Aorta (tissue), 5 donors: ENCODE results near the gene ARHGAP25. TPM values are rescaled to one million over a fixed set of nuclear protein-coding genes. Genes with fewer than 3 reads are reported as not detected.

Experiments
- ATAC-seq: fragments of 200-7000 bp; cut with Tn5 transposase; one replicate; pipeline ENCODE4 v1.9.1; 2022; ENCODE audit warnings: moderate library complexity; ENCODE audit not compliant: low FRiP score
- DNase-seq, 2 donors: peaks; one replicate each; pipeline ENCODE4 v3.0.0-alpha.2; 2020
- H3K27ac ChIP-seq, 2 donors: one replicate each; pipeline ENCODE4 v1.5.1; 2013; ENCODE audit warnings: low read length in 2 of 2, mild to moderate bottlenecking in 2 of 2, moderate library complexity in 2 of 2, control low read depth in 1 of 2, inconsistent platforms in 1 of 2, low read depth in 1 of 2
- H3K27me3 ChIP-seq, 2 donors: one replicate each; pipeline ENCODE4 v1.6.1; 2013; ENCODE audit warnings: control low read depth in 1 of 2, low read length in 1 of 2, mild to moderate bottlenecking in 1 of 2, moderate library complexity in 1 of 2; ENCODE audit not compliant: insufficient read depth in 2 of 2, control insufficient read depth in 1 of 2
- H3K36me3 ChIP-seq, 2 donors: one replicate each; pipeline ENCODE4 v1.6.1; 2013; ENCODE audit warnings: control low read depth in 1 of 2, low read length in 1 of 2, mild to moderate bottlenecking in 1 of 2; ENCODE audit not compliant: insufficient read depth in 2 of 2, control insufficient read depth in 1 of 2
- H3K4me1 ChIP-seq, 2 donors: one replicate each; pipeline ENCODE4 v1.6.1; 2013; ENCODE audit warnings: low read length in 2 of 2, control low read depth in 1 of 2, mild to moderate bottlenecking in 1 of 2, moderate library complexity in 1 of 2; ENCODE audit not compliant: insufficient read depth in 2 of 2, control insufficient read depth in 1 of 2
- H3K4me3 ChIP-seq, 2 donors: one replicate each; pipeline ENCODE4 v1.5.1; 2013; ENCODE audit warnings: low read length in 2 of 2, control low read depth in 1 of 2, mild to moderate bottlenecking in 1 of 2
- H3K9me3 ChIP-seq: one replicate; pipeline ENCODE4 v1.6.1; 2013; ENCODE audit warnings: mild to moderate bottlenecking, low read length; ENCODE audit not compliant: control insufficient read depth
- WGBS, 2 donors: extraction: QIAGEN DNeasy Blood & Tissue Kit; methylation state at CpG; one replicate each; pipeline ENCODE4 v1.1.7; 2013; 5-methylcytosine and 5-hydroxymethylcytosine counted together
- intact Hi-C, 2 donors: fragments of 100-400 bp; cut with DNase I; formaldehyde crosslinking; loops; one replicate each; pipeline versions ENCODE4 v1.14.2 to v1.15.0; 2022
- polyA plus RNA-seq, 2 donors: library from polyadenylated mRNA; stranded (reverse); fragments of 200-250 nt; gene quantifications; one replicate each; pipeline ENCODE4 v1.2.3, GENCODE V29; 2013
- total RNA-seq, 2 donors: library from RNA; stranded (reverse); fragmentation: NEBNext Ultra II Directional; extraction: Animal tissue kit (Norgen Biotek cat#: 25700); gene quantifications; one replicate each; pipeline ENCODE4 v1.2.1, GENCODE V29; 2021
- donor health status: healthy with polysubstance abuse.
- donor health status: Bipolar disorder and iron deficiency.
- donor health status: DM: no; HTN: no; CAD: no.
- donor health status: DM: no; HTN: no; CAD: no.
- donor health status: DM: yes; HTN: yes; CAD: no.

ARHGAP25 gene
- total and polyA plus RNA-seq, 4 donors, result 2.6 to 21.1 (median 6.4) TPM

- peaks cover 0 to 2% of the 10 kb centered on the region in 2 donors for H3K4me1 ChIP-seq
- 84 to 90% methylated on average over 6 of the region's 6 CpGs for WGBS, 2 donors
- H3K27ac ChIP-seq, result no peak overlapping the region
- H3K27me3 ChIP-seq, result no peaks in the 10 kb centered on the region
- ATAC-seq (no peak), DNase-seq (no peak)
- H3K9me3 ChIP-seq, result no peaks in the 10 kb centered on the region
- no peak overlapping the region for H3K4me3 ChIP-seq
- H3K36me3 ChIP-seq, result no peaks in the 10 kb centered on the region
- intact Hi-C loops, result loop anchor here (5.0 kb wide), 2 partner anchors 57 to 62 kb away; no protein-coding TSS in a partner anchor
Measured at GRCh38 chr2:68770271-68771111, 35.9 kb downstream of the ARHGAP25 start.

- Histone ChIP-seq H3K27me3 (no peaks in the 10 kb centered on the region), H3K4me3 (no peak overlapping the region), H3K36me3 (no peaks in the 10 kb centered on the region), H3K27ac (no peak overlapping the region), H3K9me3 (no peaks in the 10 kb centered on the region), H3K4me1 (peaks cover 0 to 2% of the 10 kb centered on the region in 2 donors)
- 27 to 37% methylated on average over 3 of the region's 3 CpGs for WGBS, 2 donors
- intact Hi-C loops, result loop anchor here (5.0 kb wide), 2 partner anchors 56 to 61 kb away; no protein-coding TSS in a partner anchor
- ATAC-seq (no peak), DNase-seq (no peak)
Measured at GRCh38 chr2:68771211-68771751, 36.7 kb downstream of the ARHGAP25 start.

- Histone ChIP-seq H3K9me3 (no peaks in the 10 kb centered on the region), H3K4me3 (no peak overlapping the region), H3K36me3 (no peaks in the 10 kb centered on the region), H3K4me1 (peaks cover 0 to 2% of the 10 kb centered on the region in 2 donors), H3K27me3 (no peaks in the 10 kb centered on the region), H3K27ac (no peak overlapping the region)
- intact Hi-C loops, result loop anchor here (5.0 kb wide), 2 partner anchors 55 to 60 kb away; no protein-coding TSS in a partner anchor
- 93 to 100% methylated on average over 2 of the region's 2 CpGs for WGBS, 2 donors
- DNase-seq, result no peak
- no peak for ATAC-seq
Measured at GRCh38 chr2:68772109-68772508, 37.5 kb downstream of the ARHGAP25 start.

GRCh38 chr2:68774569-68775271 lies 40.1 kb downstream of the ARHGAP25 start:
- Histone ChIP-seq H3K27ac (no peak overlapping the region), H3K4me1 (peaks cover 0 to 2% of the 10 kb centered on the region in 2 donors), H3K9me3 (no peaks in the 10 kb centered on the region), H3K36me3 (no peaks in the 10 kb centered on the region), H3K4me3 (no peak overlapping the region), H3K27me3 (no peaks in the 10 kb centered on the region)
- DNase-seq (peak; percentile 81 to 83), ATAC-seq (peak; percentile 80)
- 83 to 85% methylated on average over 30 to 31 of the region's 31 CpGs for WGBS, 2 donors
- intact Hi-C loops, result loop anchor here (5.0 kb wide), 2 partner anchors 53 to 58 kb away; no protein-coding TSS in a partner anchor

GRCh38 chr2:68775272-68775842 lies 40.7 kb downstream of the ARHGAP25 start:
- no peak for DNase-seq
- Histone ChIP-seq H3K27me3 (no peaks in the 10 kb centered on the region), H3K4me1 (peaks cover 0 to 2% of the 10 kb centered on the region in 2 donors), H3K4me3 (no peak overlapping the region), H3K27ac (no peak overlapping the region), H3K9me3 (no peaks in the 10 kb centered on the region), H3K36me3 (no peaks in the 10 kb centered on the region)
- WGBS, 2 donors, result 86% methylated on average over 13 of the region's 13 CpGs
- no peak for ATAC-seq
- intact Hi-C loops, result no loop called here

- Histone ChIP-seq H3K36me3 (no peaks in the 10 kb centered on the region), H3K9me3 (no peaks in the 10 kb centered on the region), H3K4me1 (no peaks in the 10 kb centered on the region), H3K27me3 (no peaks in the 10 kb centered on the region), H3K27ac (no peak overlapping the region), H3K4me3 (no peak overlapping the region)
- no peak for DNase-seq
- no peak for ATAC-seq
- intact Hi-C loops, result no loop called here
- WGBS, 2 donors, result 91 to 92% methylated on average over 2 of the region's 2 CpGs
Measured at GRCh38 chr2:68776124-68776523, 41.5 kb downstream of the ARHGAP25 start.

- no peak overlapping the region for H3K27ac ChIP-seq
- no peak for ATAC-seq
- H3K36me3 ChIP-seq, result no peaks in the 10 kb centered on the region
- no peak overlapping the region for H3K4me3 ChIP-seq
- no peaks in the 10 kb centered on the region for H3K4me1 ChIP-seq
- intact Hi-C loops, result no loop called here
- H3K9me3 ChIP-seq, result no peaks in the 10 kb centered on the region
- no peaks in the 10 kb centered on the region for H3K27me3 ChIP-seq
- no peak for DNase-seq
Measured at GRCh38 chr2:68779595-68779994, 45.0 kb downstream of the ARHGAP25 start.

- no peaks in the 10 kb centered on the region for H3K4me1 ChIP-seq
- H3K36me3 ChIP-seq, result no peaks in the 10 kb centered on the region
- no peak overlapping the region for H3K4me3 ChIP-seq
- H3K27me3 ChIP-seq, result no peaks in the 10 kb centered on the region
- ATAC-seq, result no peak
- intact Hi-C loops, result no loop called here
- DNase-seq, result no peak
- H3K27ac ChIP-seq, result no peak overlapping the region
- 90 to 94% methylated on average over 2 of the region's 2 CpGs for WGBS, 2 donors
- no peaks in the 10 kb centered on the region for H3K9me3 ChIP-seq
Measured at GRCh38 chr2:68784188-68784587, 49.6 kb downstream of the ARHGAP25 start.
